Measurements from ENCODE around the gene NINL.
"Not testable (repeated sequence)": the region's sequence is repeated elsewhere in the genome, so short reads cannot be mapped to it uniquely, and the experiment has no call there.

NINL gene

DNA sequence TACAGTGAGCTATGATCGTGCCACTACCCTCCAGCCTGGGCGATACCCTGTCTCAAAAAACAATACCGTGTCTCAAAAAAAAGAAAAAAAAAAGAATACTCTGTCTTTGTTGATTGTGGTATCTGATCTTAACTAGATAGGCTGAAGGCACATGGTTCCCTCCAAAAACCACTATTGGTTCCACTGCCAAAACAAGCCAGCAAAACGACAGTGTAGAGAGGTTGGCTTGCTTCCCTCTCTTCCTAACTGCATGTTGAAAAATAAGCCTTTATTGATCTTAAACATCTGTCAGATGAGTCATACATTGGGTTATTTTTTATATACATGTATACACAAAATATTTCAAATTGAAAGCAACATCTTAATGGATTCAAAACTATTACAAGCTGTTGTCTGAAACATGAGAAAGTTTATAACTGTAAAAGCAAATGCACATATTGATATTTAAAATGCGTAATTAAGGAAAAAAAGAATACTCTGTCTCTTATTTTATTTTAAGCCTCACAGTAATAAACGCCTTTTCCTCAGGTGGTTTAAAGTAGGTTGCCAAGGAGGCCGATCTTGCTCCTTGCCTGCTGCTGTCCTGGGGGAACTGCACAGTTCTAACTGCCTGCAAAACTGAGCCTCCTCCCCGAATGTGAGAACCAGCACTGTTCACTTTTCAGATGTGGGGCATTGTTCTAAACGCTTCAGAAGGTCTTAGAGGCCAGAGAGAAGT is 7.0 kb upstream of the NINL start:
- no peak for DNase-seq

GRCh38 chr20:25590778-25591177 is 5.4 kb upstream of the NINL start:
- DNase-seq, result not testable (repeated sequence)

GRCh38 chr20:25588491-25588890 is 3.2 kb upstream of the NINL start:
- DNase-seq, result no peak

DNA sequence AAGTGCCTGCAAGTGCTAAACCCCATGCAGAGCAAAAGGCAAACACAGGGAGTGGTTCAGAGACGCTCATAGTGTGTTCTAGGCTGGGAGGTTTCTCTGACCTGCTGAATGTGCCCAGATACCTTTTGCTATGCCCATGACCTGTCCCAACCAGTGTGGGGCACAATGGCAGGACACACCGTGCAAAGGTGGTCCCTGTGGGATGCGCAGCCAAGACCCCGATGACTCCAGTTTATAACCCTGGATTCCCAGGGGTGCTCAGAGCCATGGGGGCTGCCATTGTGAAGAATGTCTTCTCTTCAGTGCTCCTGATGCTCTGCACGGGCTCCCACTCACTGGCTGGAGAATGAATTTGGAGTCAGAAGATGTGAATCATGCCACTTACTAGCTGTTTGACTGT is 2.2 kb upstream of the NINL start:
- peak in 1 of 56 donors; percentile 4 for DNase-seq

DNA sequence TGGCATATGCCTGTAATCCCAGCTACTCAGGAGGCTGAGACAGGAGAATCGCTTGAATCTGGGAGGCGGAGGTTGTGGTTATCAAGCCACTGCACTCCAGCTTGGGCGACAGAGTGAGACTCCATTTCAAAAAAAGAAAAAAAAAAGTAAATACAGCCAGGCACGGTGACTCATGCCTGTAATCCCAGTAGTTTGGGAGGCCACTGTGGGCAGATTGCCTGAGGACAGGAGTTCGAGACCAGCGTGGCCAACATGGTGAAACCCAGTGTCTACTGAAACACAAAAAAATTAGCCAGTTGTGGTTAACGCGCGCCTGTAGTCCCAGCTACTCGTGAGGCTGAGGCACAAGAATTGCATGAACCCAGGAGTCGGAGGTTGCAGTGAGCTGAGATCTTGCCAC is 1.5 kb upstream of the NINL start:
- DNase-seq, result no peak

GRCh38 chr20:25583607-25584006 is 1.7 kb downstream of the NINL start:
- not testable (repeated sequence) for DNase-seq

- DNase-seq, result no peak
Observed at GRCh38 chr20:25580711-25581110, 4.6 kb downstream of the NINL start.

DNA sequence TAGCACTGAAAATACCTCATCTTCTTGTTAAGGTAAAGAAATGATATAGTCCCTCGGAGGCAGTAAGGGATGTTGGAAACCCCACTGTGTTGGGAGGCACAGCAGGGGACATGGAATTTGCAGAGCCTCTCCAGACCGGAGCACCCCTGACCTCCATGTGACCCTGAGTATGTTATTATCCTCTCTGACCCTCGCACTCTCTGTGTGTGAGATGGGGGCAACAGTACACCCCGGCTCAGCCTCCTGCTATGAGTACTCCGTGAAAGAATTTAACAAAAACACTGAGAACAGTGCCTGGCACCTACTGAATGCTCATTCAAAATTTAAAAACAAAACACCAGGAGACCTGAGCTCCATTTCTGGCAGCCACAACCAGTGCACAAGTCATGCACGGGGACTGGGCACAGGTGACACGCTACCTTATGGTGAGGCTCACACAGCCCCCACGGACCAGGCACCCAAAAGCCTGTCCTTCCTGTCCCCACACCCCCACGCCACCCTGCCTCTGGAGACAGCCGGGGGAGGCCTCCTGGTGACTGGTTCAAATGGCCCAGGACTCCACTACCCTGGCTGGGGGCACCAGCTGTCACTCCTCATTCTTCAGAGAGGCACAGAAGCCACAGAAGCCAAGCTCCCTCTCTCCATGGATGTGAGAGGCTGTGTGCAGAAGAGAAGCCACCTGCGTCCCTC is 6.1 kb downstream of the NINL start:
- no peak for DNase-seq

- peak in 7 of 56 donors; percentile 3 to 15 (median 7) for DNase-seq
Observed at GRCh38 chr20:25576783-25577530, 8.4 kb downstream of the NINL start.

- no peak for DNase-seq
Observed at GRCh38 chr20:25574411-25574810, 10.9 kb downstream of the NINL start.

- DNase-seq, result no peak
Observed at GRCh38 chr20:25573288-25574251, 11.8 kb downstream of the NINL start.

GRCh38 chr20:25571817-25572216 is 13.5 kb downstream of the NINL start:
- no peak for DNase-seq

- DNase-seq, result no peak
Observed at GRCh38 chr20:25571240-25571639, 14.1 kb downstream of the NINL start.

DNA sequence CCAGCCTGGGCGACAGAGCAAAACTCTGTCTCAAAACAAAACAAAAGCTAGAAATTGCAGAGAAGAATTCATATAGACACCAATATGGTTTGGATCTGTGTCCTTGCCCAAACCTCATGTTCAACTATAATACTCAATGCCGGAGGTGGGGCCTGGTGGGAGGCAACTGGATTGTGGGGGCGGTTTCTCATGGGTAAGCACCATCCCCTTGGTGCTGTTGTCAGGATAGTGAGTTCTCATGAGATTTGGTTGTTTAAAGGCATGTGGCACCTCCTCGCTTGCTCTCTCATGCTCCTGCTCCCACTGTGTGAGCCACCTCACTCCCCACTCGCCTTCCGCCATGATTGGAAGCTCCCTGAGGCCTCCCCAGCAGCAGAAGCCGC is 15.2 kb downstream of the NINL start:
- no peak for DNase-seq

DNA sequence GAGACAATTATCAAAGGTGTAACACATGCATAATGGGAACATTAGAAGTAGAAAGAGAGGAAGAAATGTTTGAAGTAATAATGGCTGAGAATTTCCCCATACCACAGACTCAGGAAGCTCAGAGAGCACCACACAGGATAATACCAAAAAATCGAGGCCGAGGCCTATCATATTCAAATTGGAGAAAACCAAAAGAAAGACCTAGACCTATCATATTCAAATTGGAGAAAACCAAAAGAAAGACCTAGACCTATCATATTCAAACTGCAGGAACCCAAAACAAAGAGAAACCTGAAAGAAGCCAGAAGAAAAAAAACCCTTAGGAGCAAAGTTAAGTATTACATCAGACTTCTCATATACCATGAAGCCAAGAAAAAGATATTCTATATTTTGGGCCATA is 18.0 kb downstream of the NINL start:
- DNase-seq, result no peak

DNA sequence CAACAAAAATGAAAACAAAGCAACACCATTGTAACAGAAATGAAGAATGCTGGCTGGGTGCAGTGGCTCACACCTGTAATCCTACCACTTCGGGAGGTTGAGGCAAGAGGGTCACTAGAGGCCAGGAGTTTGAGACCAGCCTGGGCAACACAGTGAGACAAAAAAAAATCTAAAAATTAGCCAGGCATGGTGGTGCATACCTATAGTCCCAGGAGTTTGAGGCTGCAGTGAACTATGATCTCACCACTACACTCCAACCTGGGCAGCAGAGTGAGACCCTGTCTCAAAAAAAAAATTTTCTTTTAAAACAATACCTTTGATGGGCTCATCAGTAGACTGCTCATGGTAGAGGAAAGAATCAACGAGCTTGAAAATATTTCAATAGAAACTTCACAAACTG is 18.5 kb downstream of the NINL start:
- DNase-seq, result no peak

GRCh38 chr20:25565578-25566157 is 19.7 kb downstream of the NINL start:
- no peak for DNase-seq

DNA sequence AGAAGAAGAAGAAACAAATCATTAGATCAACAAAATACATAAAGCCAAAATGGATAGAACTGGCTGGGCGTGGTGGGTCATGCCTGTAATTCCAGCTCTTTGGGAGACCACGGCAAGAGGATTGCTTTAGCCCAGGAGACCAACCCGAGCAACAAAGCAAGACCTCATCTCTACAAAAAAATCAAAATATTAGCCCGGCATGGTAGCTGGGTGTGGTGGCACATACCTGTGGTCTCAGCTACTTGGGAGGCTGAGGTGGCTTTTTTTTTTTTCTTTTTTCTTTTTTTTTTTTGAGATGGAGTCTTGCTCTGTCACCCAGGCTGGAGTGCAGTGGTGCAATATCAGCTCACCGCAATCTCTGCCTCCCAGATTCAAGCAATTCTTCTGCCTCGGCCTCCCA is 21.5 kb downstream of the NINL start:
- no peak for DNase-seq

DNA sequence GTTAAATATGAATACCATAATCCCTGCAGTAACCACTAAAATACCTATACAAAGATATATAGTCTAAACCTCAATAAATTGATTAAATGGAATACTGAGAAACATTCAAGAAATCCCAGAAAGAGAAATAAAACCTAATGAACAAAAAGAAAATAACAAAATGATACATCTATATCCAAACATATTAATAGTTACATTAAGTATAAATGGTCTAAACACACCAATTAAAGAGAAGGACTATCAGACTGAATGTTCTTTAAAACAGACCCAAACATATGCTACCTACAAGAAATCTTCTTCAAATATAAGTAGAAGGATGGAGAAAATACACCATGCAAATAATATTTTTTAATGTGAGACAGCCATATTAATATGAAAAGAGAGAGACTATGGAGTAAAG is 22.0 kb downstream of the NINL start:
- no peak for DNase-seq

DNA sequence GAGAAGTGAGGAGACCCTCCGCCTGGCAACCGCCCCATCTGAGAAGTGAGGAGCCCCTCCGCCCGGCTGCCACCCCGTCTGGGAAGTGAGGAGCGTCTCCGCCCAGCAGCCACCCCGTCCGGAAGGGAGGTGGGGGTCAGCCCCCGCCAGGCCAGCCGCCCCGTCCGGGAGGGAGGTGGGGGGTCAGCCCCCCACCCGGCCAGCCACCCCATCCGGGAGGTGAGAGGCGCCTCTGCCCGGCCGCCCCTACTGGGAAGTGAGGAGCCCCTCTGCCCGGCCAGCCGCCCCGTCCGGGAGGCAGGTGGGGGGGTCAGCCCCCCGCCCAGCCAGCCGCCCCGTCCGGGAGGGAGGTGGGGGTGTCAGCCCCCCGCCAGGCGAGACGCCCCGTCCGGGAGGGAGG is 23.6 kb downstream of the NINL start:
- not testable (repeated sequence) for DNase-seq

DNA sequence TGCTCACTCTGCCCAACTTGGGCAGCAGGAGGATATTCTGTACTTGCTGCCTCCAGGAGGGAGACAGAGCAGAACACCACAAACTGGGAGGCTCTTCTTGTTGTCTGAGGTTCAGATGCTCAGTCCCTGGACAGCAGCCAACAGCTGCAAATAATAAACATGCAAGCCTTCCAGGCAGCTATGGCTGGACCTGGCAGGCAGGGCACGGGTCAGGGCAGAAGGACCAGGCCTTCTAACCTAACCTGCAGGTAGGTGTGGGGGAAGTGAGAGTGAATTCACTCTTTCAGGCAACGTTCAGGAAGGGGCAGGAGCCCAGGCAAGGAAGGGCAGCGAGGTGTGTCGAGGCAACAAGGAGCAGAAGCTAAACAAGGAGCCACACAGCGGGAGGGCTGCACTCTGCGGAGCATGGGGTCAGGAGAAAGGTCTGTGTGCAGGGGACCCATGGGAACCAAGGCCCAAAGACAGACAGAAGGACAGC is 31.5 kb downstream of the NINL start:
- peak in 2 of 56 donors; percentile 15 to 18 for DNase-seq

Measured in nucleus accumbens (tissue), 56 donors.